Hindlimb muscle (tissue), 1 donor: ENCODE data around the gene UTP11. TPM values are rescaled to one million over a fixed set of nuclear protein-coding genes. Genes with fewer than 3 reads are reported as not detected.
"Not testable (repeated sequence)": the region's sequence is repeated elsewhere in the genome, so short reads cannot be mapped to it uniquely, and the experiment has no call there.

ENCODE experiments used
- DNase-seq: peaks from one replicate; pipeline ENCODE4 v3.0.0-alpha.2; 2013
- polyA plus RNA-seq: library from polyadenylated mRNA; unstranded; fragments of 120-200 nt; gene quantifications from one replicate; pipeline ENCODE4 v1.2.1, GENCODE V29; 2013; ENCODE audit not compliant: insufficient read length

UTP11 gene
- polyA plus RNA-seq = 85.8 TPM

GRCh38 chr1:38012363-38013226 is at the start of gene UTP11:
TSS of gene UTP11 (plus strand) at chr1:38012734. CDS start at chr1:38012803, 69 bp downstream.
- DNase-seq = peak; percentile 97

- not testable (repeated sequence) for DNase-seq
Observed at GRCh38 chr1:37964106-37964505, 48.4 kb upstream of the UTP11 start.

GRCh38 chr1:37965301-37965700 is 47.2 kb upstream of the UTP11 start:
- DNase-seq = no peak

- DNase-seq = not testable (repeated sequence)
Observed at GRCh38 chr1:37973684-37974083, 38.9 kb upstream of the UTP11 start.

- no peak for DNase-seq
Observed at GRCh38 chr1:37974567-37974966, 38.0 kb upstream of the UTP11 start.

- DNase-seq = not testable (repeated sequence)
Observed at GRCh38 chr1:37975083-37975482, 37.5 kb upstream of the UTP11 start.

- DNase-seq = no peak
Observed at GRCh38 chr1:37978541-37978940, 34.0 kb upstream of the UTP11 start.

GRCh38 chr1:37983546-37983945 is 29.0 kb upstream of the UTP11 start:
- no peak for DNase-seq

GRCh38 chr1:37987679-37988078 is 24.9 kb upstream of the UTP11 start:
- DNase-seq = no peak

GRCh38 chr1:37989361-37989930 is 23.1 kb upstream of the UTP11 start:
- DNase-seq = no peak

GRCh38 chr1:37994886-37995566 is 17.5 kb upstream of the UTP11 start:
- no peak for DNase-seq

- DNase-seq = peak; percentile 95
Observed at GRCh38 chr1:37995751-37996345, 16.7 kb upstream of the UTP11 start.

- no peak for DNase-seq
Observed at GRCh38 chr1:37997256-37998088, 15.1 kb upstream of the UTP11 start.

- no peak for DNase-seq
Observed at GRCh38 chr1:37998089-37998808, 14.3 kb upstream of the UTP11 start.

- DNase-seq = no peak
Observed at GRCh38 chr1:37998913-37999429, 13.6 kb upstream of the UTP11 start.

- DNase-seq = peak; percentile 81
Observed at GRCh38 chr1:37999430-38000232, 12.9 kb upstream of the UTP11 start.

GRCh38 chr1:38000233-38000528 is 12.4 kb upstream of the UTP11 start:
- DNase-seq = no peak

- peak; percentile 78 for DNase-seq
Observed at GRCh38 chr1:38000529-38001455, 11.7 kb upstream of the UTP11 start.
